NCI-H345 treated with DMSO at 0.1 percent for 48 hours (cell line): ENCODE measurements around the gene LSM2.
"Not testable (repeated sequence)": the region's sequence is repeated elsewhere in the genome, so short reads cannot be mapped to it uniquely, and the experiment has no call there.

Source experiments
- DNase-seq: peaks from one replicate; lab custom pipeline; 2025; ENCODE audit not compliant: unreplicated experiment; lab: John Stamatoyannopoulos, UW

Gene LSM2

DNA sequence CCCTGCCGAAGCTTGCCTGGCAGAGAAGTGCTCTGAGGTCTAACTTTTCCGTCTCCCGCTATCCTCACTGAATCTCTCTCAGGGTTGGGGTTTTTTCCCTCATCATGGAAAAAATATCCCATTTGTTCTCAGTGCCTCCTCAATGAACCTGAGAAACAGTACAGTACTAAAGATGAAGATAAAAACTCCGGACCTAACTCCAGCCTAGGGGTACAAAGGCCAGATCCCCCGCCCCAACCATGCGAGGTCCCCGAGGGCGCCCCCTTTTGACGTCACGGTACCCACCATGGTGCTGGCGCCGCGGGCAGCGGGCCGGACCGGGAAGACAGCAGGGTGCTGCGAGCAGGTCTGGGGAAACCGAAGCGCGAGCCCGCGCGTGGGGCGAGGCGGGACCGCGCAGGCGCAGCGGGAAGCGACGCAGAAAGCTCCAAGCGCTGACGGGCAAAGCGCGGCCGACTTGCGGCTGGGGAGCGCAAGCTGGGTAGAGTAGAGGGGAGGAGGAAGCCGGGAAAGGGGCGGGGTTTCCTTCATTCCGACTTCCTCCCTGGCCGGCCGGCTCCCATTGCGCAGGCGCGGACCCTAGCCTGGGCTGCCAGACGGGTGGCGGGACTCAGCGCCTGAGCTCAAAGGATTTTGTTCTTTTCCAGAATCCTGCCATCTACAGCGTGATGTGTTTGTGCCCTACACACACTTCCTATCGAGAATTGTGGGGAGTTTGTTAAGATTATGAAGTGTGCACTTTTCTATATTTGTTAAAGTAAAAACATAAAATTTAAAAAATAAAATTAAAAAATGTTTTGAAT, at the start of gene LSM2:
LSM2 (minus strand) TSS at position 497 of the 803 bp plus-strand sequence; CDS start at position 288, 209 bp downstream.
- peak; percentile 85 for DNase-seq

DNA sequence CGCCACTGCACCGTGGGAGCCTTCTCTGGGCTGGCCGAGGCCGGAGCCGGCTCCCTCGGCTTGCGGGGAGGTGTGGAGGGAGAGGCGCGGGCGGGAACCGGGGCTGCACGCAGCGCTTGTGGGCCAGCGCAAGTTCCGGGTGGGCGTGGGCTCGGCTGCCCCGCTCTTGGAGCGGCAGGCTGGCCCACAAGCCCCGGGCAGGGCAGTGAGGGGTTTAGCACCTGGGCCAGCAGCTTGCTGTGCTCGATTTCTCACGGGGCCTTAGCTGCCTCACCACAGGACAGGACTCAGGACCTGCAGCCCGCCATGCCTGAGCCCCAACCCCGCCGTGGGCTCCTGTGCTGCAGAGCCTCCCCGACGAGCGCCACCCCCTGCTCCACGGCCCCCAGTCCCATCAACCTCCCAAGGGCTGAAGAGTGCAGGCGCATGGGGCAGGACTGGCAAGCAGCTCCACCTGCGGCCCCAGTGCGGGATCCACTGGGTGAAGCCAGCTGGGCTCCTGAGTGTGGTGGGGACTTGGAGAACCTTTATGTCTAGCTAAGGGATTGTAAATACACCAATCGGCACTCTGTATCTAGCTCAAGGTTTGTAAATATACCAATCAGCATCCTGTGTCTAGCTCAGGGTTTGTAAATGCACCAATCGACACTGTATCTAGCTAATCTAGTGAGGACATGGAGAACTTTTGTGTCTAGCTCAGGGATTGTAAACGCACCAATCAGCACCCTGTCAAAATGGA, 45.4 kb upstream of the LSM2 start:
- DNase-seq = not testable (repeated sequence)

DNA sequence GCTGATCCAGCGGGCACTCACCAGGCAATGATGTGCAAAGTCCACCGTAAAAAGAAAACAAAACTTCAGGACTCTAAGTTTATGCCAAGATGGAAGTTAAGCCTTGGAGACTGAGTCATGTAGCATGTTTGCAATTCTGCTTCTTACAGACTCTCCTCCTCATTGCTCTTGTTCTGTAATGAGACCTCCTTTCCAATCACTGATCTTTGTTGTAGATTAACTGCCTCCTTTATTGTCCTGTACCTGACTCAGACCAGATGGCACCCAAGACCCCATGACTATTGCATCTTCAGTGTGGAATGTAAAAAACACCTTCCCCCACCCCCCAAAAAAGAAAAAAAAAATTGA, 44.7 kb upstream of the LSM2 start:
- DNase-seq = no peak

DNA sequence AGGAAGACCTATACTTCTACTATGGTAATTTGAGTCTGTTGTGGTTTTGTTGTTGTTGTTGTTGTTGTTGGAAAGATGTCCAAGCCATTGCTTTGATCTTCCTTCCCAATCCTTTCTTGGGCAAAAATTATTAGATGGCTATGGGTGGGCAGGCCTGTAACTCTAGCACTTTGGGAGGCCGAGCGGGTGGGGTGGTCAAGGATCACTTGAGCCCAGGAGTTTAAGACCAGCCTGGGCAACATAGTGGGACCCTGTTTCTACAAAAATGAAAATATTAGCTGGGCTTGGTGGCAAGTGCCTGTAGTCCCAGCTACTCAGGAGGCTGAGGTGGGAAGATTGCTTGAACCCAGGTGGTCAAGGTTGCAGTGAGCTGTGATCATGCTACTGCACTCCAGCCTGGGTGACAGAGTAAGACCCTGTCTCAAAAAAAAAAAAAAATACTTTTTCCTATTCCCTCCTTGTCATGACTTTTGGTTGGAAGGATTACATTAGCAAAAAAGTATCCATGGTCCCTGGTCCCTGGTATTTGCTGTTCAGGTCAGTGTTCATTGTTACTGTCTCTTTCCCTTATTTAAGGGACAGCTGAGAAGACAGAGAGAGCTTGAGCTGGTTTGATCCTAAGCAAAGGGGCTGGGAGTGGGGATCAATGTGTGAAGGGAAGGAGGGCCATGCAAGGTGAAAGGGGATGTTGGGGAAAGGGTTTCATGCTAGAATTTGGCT, 44.2 kb upstream of the LSM2 start:
- no peak for DNase-seq

DNA sequence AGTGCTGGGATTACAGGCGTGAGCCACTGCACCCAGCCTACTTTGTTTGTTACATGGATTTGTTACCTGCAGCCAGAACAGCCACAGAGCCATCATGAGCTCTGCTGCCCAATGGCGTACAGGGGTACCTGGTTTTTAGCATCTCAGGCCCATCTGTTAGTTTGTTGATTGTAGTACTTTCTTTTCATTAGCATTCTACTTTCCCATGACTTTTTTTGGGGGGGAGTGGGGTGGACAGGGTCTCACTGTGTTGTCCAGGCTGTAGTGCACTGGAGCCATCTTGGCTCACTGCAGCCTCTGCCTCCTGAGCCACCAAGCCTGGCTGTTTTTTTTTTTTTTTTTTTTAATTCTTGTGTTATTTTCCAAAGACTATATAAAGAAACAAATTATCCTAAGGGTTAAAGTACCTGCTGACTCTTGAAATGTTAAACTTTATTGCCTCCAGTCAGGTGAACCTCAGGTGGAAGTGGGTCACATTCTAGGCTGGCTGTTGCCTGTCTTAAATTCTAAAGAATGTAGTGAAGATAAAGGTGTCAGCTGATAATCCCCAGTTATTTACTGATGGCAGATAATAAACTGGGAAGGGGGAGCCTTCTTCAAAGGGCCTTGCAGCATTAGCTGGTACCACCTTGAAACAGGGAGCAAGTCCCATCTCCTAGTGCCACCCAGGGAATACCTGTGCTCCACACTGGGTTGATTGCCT, 40.7 kb upstream of the LSM2 start:
- no peak for DNase-seq

- DNase-seq = no peak
These were observed 37.7 kb upstream of the LSM2 start for GRCh38 chr6:31844507-31844906.

GRCh38 chr6:31842053-31842452, 35.3 kb upstream of the LSM2 start:
- DNase-seq = no peak

- not testable (repeated sequence) for DNase-seq
These were observed 33.0 kb upstream of the LSM2 start for GRCh38 chr6:31839779-31840126.

DNA sequence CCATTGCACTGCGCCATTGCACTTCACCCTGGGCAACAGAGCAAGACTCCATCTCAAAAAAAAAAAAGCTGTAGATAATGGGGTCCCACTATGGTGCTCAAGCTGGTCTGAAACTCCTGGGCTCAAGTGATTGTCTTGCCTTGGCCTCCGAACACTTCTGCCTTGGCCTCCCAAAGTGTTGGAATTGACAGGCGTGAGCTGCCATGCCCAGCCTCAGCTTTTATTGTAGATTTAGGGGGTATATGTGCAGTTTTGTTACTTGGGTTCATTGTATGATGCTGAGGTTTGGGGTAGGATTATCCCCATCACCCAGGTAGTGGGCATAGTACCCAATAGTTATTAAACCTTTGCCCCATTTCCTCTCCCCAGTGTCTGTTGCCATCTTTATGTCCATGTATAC, 32.2 kb upstream of the LSM2 start:
- no peak for DNase-seq

DNA sequence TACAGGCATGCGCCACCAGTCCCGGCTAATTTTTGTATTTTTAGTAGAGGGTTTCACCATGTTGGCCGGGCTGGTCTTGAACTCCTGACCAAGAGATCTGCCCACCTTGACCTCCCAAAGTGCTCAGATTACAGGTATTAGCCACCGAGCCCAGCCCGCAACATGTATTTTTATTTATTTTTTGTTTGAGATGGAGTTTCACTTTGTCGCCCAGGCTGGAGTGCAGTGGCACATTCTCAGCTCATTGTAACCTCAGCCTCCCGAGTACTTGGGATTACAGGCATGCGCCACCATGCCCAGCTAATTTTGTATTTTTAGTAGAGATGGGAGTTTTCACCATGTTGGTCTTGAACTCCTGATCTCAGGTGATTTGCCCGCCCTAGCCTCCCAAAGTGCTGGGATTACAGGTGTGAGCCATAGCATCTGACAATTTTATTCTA, 31.4 kb upstream of the LSM2 start:
- DNase-seq = not testable (repeated sequence)

DNA sequence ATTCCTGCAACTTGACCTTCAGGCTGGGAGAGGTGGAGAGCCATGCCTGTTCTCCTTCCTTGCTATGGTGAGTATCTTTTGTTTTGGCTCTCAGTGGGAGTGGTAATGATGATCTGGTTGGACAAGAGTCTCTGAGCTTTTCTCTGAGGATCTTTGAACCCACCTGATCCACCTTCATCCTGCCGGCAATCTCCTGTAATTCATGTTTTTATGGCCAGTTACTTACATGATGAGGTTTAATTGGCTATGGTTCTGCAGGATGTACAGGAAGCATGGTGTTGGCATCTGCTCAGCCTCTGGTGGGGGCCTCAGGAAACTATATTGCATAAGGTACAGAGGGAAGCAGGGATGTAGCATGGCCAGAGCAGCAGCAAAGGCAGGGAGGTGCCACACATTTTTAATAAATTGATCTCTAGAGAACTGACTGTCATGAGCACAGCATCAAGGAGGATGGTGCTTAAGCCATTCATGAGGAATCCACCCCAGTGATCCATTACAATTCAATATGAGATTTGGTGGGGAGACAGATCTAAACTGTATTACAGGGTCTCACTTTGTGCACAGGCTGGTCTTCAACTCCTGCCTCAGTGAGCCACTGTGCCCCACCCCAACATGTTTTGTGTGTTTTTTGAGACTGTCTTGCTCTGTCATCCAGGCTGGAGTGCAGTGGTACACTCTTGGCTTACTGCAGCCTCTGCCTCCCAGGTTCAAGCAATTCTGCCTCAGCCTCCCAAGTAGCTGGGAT, 30.8 kb upstream of the LSM2 start:
- DNase-seq = no peak

- DNase-seq = no peak
These were observed 30.0 kb upstream of the LSM2 start for GRCh38 chr6:31836474-31837368.

- peak; percentile 16 for DNase-seq
These were observed 29.3 kb upstream of the LSM2 start for GRCh38 chr6:31836047-31836473.

DNA sequence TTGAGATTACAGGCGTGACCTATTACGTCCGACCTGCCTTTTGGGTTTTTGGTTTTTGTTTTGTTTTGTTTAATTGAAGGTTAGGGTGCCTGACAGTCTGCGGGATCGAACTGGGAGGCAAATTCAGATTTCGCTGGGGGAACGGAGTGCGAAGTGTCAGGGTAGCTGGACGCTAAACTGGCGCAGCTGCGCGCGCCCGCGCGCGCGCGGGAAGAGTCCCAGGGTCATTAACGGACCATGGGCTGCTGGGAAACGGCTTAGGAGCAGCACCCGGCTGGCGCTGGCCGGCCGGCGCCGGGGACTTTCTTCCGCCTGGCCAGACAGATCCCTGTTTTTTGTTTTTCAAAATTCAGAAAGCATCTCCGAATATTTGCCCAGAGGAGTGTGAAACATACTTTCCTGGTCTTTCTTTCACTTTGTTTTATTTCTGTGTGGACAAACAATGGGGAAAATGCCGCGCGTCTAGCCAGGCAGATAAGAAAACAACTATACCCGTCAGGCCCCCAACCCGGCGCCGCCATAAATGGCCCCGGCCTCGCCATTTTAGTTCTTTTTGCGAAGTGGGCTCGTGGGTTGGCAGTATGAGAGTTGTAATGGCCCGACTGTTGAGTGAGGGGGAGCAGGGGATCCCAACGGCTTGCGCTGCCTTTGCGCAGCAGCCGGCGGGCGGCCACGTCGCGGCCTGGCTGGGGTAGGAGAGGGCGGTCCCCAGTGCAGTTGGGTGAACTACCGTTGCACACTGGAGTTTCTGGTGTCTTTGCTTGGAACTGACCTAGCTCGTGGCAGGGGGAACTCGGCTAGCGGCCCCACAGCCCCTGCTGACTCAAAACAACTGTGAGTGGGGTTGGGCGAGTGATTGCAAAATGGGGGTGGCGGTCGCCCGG, 27.8 kb upstream of the LSM2 start:
- DNase-seq = peak; percentile 91

GRCh38 chr6:31831350-31832215, 24.8 kb upstream of the LSM2 start:
- DNase-seq = no peak

- DNase-seq = no peak
These were observed 24.1 kb upstream of the LSM2 start for GRCh38 chr6:31830886-31831335.

GRCh38 chr6:31829633-31830283, 23.0 kb upstream of the LSM2 start:
- no peak for DNase-seq
